OCI-LY3 (cell line): Measurements from ENCODE around the gene DRD4.

Source experiments
- CTCF ChIP-seq: fragments of 200-600, 300-600 bp; sonication (generic); IDR thresholded peaks from 2 replicates; pipeline ENCODE4 v1.5.1; 2014; ENCODE audit warnings: antibody characterized with exemption, low read length, low read depth
- EZH2phosphoT487 ChIP-seq: fragments of 200-600 bp; shearing (Covaris generic); IDR thresholded peaks from 2 replicates; pipeline ENCODE4 v1.6.1; 2018; ENCODE audit warnings: antibody characterized with exemption, mixed run types, low read depth

GRCh38 chr11:607971-608659 is 29.0 kb upstream of the DRD4 start:
- TF ChIP-seq CTCF (no peak), EZH2phosphoT487 (no peak)
